Transverse colon (tissue), 4 donors: ENCODE measurements around the gene CYGB. TPM values are rescaled to one million over a fixed set of nuclear protein-coding genes. Genes with fewer than 3 reads are reported as not detected.
"Not testable (repeated sequence)": the region's sequence is repeated elsewhere in the genome, so short reads cannot be mapped to it uniquely, and the experiment has no call there.

ENCODE experiments used
- DNase-seq: peaks from one replicate; pipeline ENCODE4 v3.0.0-alpha.2; 2019
- H3K27ac ChIP-seq, 4 donors: fragments of 200-600 bp; sonication (generic); 2 replicates each; pipeline ENCODE4 v1.5.1; 2016 to 2018; ENCODE audit warnings: inconsistent platforms in 4 of 4
- H3K27me3 ChIP-seq: fragments of 200-600 bp; sonication (generic); 2 replicates; pipeline ENCODE4 v1.5.1; 2017; ENCODE audit warnings: inconsistent platforms
- H3K36me3 ChIP-seq, 4 donors: fragments of 200-600 bp; sonication (generic); 2 replicates each; pipeline ENCODE4 v1.5.1; 2017 to 2019; ENCODE audit warnings: inconsistent platforms in 4 of 4
- H3K4me1 ChIP-seq, 4 donors: fragments of 200-600 bp; sonication (generic); 2 replicates each; pipeline ENCODE4 v1.5.1; 2017 to 2020; ENCODE audit warnings: inconsistent platforms in 4 of 4
- H3K4me3 ChIP-seq, 4 donors: fragments of 200-600 bp; sonication (generic); 1 replicate in 1 of 4; 2 replicates in 3 of 4; pipeline versions ENCODE4 v1.5.1 to v1.6.1; 2017 to 2019; ENCODE audit warnings: inconsistent platforms in 4 of 4
- H3K9me3 ChIP-seq, 2 donors: fragments of 200-600 bp; sonication (generic); 2 replicates each; pipeline ENCODE4 v1.5.1; 2017 to 2019; ENCODE audit warnings: inconsistent platforms in 2 of 2
- EP300 ChIP-seq: sonication (generic); formaldehyde crosslinking; IDR thresholded peaks from one replicate; pipeline ENCODE4 v1.6.1; 2017; ENCODE audit warnings: antibody characterized with exemption, low read depth
- POLR2A ChIP-seq: fragments of 450-650 bp; IDR thresholded peaks from one replicate; pipeline ENCODE4 v1.6.1; 2016; ENCODE audit warnings: antibody characterized with exemption, mild to moderate bottlenecking, moderate library complexity
- POLR2AphosphoS5 ChIP-seq, 3 donors: sonication (generic); formaldehyde crosslinking; IDR thresholded peaks; one replicate each; pipeline ENCODE4 v1.6.1; 2016; ENCODE audit warnings: antibody characterized with exemption in 3 of 3
- WGBS, 2 donors: methylation state at CpG; one replicate each; pipeline ENCODE4 v1.1.5; 2018; ENCODE audit warnings: low coverage in 1 of 2; 5-methylcytosine and 5-hydroxymethylcytosine counted together
- in situ Hi-C, 4 donors: fragments of 200-750 bp; cut with MboI; loops; one replicate each; pipeline versions ENCODE4 v1.15.0 to v1.15.1; 2017; ENCODE audit warnings: low sequenced_read_pairs in 3 of 4, low pct_ligation_motif_present in 1 of 4, low pct_unique_long_range_greater_than_20kb in 1 of 4
- intact Hi-C: fragments of 100-400 bp; cut with DNase I; formaldehyde crosslinking; loops from one replicate; pipeline ENCODE4 v1.15.1; 2023; ENCODE audit warnings: low total_unique reads
- total RNA-seq, 4 donors: library from RNA; depleted of rRNA; stranded (reverse); fragments of >200 nt; gene quantifications; one replicate each; pipeline ENCODE4 v1.1.0, GENCODE V29; 2016
- TF ChIP-seq, protein P1 (sequence below), 5 experiments: fragments of 200-600 bp in 3 of 5; fragments of 450-650 bp in 2 of 5; sonication (generic) in 3 of 5; IDR thresholded peaks; 1 replicate in 2 of 5; 2 replicates in 3 of 5; pipeline ENCODE4 v1.5.1; 2016 to 2017; ENCODE audit warnings: antibody characterized with exemption in 5 of 5, inconsistent platforms in 3 of 5, mild to moderate bottlenecking in 2 of 5, moderate library complexity in 1 of 5

Gene CYGB
- total RNA-seq, 4 donors from 2014 or later: 7.5 to 20.1 (median 11.3) TPM

DNA sequence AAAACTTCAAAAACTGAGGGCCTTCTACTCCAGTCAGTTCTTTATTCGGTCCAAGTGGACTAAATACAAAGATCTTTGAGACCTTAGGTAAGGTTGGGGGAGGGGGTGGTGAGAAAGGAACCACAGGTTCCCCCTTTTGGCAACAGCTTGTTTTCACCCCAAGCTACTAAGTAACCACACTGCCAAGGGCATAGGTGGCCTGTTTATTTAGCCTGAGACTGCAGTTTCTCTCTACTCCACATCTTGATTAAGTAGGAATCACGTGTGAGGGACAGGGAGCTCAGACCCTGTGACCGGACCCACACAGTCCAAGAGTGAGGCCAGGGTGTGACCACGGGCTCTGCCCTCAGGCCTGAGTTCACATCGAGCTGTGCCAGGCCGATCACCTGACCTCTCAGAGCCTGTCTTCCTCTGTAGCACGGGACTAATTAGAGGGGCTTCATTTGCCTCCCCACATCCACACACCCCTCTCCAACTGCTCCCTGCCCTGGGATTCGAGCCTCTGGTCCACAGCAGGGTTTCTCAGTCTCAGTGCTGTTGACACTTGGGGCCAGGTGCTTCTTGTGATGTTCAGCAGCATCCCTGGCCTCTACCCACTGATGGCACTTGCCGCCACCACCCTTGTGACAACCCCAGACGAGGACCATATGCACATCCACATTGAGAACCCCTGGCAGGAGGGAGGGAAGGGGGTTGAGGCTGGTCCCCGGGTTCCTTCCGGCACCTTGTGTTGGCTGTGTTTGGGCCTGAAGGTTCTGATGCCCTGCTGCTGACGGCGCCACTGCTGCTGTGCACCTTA, 30.3 kb upstream of the CYGB start:
- Histone ChIP-seq H3K27me3 (no peaks in the 10 kb centered on the region), H3K36me3 (no peaks in the 10 kb centered on the region), H3K27ac (no peak overlapping the region), H3K4me3 (no peak overlapping the region), H3K4me1 (peaks cover 0 to 4% (median under 1%) of the 10 kb centered on the region in 4 donors), H3K9me3 (no peaks in the 10 kb centered on the region)
- TF ChIP-seq EP300 (no peak), POLR2AphosphoS5 (IDR thresholded peaks at IDR 0.05) (no peak), POLR2A (no peak)
- TF ChIP-seq, protein P1, sequence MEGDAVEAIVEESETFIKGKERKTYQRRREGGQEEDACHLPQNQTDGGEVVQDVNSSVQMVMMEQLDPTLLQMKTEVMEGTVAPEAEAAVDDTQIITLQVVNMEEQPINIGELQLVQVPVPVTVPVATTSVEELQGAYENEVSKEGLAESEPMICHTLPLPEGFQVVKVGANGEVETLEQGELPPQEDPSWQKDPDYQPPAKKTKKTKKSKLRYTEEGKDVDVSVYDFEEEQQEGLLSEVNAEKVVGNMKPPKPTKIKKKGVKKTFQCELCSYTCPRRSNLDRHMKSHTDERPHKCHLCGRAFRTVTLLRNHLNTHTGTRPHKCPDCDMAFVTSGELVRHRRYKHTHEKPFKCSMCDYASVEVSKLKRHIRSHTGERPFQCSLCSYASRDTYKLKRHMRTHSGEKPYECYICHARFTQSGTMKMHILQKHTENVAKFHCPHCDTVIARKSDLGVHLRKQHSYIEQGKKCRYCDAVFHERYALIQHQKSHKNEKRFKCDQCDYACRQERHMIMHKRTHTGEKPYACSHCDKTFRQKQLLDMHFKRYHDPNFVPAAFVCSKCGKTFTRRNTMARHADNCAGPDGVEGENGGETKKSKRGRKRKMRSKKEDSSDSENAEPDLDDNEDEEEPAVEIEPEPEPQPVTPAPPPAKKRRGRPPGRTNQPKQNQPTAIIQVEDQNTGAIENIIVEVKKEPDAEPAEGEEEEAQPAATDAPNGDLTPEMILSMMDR (IDR thresholded peaks at IDR 0.05): no peak
- no peak for DNase-seq
- intact Hi-C loops: no loop called here
- WGBS, 2 donors: 75% methylated on average over 14 of the region's 14 CpGs; no CpG with 5 or more reads in 1 of the 2 donors
- in situ Hi-C loops: no loop called here

DNA sequence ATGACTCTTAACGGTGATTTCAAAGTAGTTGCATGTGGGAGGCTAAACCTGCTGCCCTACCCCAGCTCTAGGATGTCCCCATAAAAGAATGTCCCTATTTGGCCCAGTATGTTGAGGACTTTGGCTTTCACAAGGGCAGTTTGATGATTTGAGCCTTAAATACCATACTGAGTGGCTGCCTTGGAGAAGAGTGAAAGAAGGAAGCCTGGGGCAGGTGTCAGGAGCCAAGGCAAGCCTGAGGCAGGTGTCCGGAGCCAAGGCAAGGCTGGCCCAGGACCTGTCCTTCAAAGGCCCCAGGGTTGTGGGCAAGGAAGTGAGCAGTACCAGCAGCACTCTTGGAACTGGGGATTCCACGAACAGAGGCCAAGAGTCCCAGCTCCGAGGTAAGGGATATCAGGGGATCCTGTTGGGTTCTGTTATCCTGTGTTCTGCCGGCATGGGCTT, 29.5 kb upstream of the CYGB start:
- 80 to 93% methylated on average over 3 to 5 of the region's 5 CpGs for WGBS, 2 donors
- intact Hi-C loops: no loop called here
- DNase-seq: no peak
- Histone ChIP-seq H3K27ac (no peak overlapping the region), H3K36me3 (no peaks in the 10 kb centered on the region), H3K4me3 (no peak overlapping the region), H3K9me3 (no peaks in the 10 kb centered on the region), H3K27me3 (no peaks in the 10 kb centered on the region), H3K4me1 (peaks cover 0 to 6% (median 3%) of the 10 kb centered on the region in 4 donors)
- in situ Hi-C loops: no loop called here
- TF ChIP-seq EP300: no peak
- TF ChIP-seq POLR2A: no peak

DNA sequence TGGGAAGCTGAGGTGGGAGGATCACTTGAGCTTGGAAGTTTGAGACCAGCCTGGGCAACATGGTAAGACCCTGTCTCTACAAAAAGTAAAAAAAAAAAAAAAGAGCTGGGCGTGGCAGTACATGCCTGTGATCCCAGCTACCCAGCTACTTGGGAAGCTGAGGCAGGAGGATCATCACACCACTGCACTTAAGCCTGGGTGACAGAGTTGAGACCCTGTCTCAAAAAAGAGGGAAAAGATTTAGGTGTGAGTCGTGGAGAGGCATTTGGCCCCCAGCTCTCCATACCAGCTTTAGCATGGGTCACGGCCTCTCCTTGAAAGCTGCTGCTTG, 29.1 kb upstream of the CYGB start:
- intact Hi-C loops: no loop called here
- Histone ChIP-seq H3K27me3 (no peaks in the 10 kb centered on the region), H3K27ac (no peak overlapping the region), H3K9me3 (no peaks in the 10 kb centered on the region), H3K4me1 (peaks cover 4 to 10% (median 5%) of the 10 kb centered on the region in 4 donors), H3K4me3 (no peak overlapping the region), H3K36me3 (no peaks in the 10 kb centered on the region)
- in situ Hi-C loops: no loop called here
- WGBS, 2 donors: 86 to 90% methylated on average over 1 to 3 of the region's 3 CpGs
- no peak for DNase-seq
- TF ChIP-seq POLR2AphosphoS5 (IDR thresholded peaks at IDR 0.05) (no peak), EP300 (no peak)
- TF ChIP-seq, protein P1 (IDR thresholded peaks at IDR 0.05): no peak

DNA sequence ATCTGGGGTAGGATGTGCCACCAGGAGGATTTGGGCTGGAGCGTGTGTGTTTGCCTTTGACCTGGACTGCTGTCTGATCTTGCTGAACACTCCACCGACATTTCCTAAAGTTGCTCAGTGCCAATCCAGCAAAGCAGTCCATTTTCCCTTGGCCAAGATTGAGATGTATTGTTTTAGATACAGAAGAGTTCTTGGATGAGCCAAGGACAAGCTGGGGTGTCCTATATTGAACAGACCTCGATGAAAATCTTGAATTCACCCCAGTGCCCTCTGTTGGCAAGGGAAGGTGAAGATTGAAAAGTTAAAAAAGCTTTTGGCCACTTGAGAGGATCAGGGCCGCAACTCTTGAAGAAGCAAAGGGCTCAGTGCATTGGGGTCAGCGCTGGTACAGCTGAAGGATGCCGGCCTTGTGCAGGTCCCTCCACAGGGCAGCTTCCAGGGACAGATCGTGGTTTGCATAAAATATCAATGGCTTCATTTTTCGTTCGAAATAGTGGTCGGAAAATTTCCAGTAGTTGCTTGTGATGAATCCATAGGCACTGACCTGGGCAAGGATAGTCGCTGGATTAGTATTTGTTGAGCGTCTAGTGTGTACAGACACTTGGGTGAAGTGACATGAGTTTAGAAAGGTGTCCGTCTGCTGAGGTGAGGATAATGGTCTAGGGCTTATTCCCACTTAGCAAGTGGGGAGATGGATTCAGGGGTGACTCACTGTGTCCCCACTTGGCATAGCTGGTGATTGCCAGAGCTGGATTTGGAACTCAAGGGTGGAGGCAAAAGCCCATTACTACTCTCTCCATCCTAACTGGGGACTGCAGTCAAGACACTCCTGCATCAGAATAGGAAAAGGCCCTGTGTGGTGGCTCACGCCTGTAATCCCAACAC, 28.5 kb upstream of the CYGB start:
- 85 to 92% methylated on average over 9 to 14 of the region's 14 CpGs for WGBS, 2 donors

DNA sequence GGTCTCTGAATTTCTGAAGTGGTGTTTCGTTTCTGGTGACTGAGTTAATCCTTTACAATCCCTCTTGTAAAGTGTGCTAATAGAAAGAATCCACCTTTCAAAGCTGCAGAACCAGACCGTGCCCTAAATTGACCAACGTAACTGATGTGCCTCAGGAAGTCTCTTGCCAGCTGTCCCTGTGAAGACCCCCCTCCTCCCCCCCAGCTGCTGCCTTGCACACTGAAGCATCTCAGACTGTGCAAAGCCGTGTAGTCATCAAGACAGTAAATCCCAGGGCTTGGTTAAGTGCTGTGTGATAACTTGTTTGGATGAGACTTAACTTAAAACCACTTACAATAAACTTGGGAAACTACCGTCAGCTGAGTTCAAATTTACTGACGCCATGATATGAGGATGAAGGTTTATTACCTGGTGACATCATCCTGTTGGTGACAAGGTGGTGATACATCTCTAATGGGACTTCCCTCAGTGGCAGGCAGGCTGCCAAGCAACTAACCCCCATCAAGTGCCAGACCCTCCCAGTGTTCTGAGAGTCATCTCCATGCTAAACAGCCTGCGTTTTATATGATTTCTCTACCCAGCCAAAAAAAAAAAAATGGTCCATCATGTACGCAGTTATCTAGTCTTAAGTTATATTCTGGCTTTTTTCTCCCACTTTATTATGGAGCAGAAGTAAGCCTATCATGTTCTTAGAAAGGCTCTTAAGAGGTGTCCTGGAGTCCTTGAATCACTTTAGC, 27.6 kb upstream of the CYGB start:
- intact Hi-C loops, H3K27me3 ChIP-seq, H3K27ac ChIP-seq, H3K36me3 ChIP-seq, H3K9me3 ChIP-seq, in situ Hi-C loops, DNase-seq, H3K4me3 ChIP-seq: not testable (repeated sequence)
- 72 to 86% methylated on average over 2 to 8 of the region's 8 CpGs for WGBS, 2 donors
- peaks cover 4 to 25% (median 15%) of the 10 kb centered on the region in 4 donors for H3K4me1 ChIP-seq

More for the DNA sequence above, 28.5 kb upstream of the CYGB start:
- Histone ChIP-seq H3K27ac (no peak overlapping the region), H3K9me3 (no peaks in the 10 kb centered on the region), H3K4me1 (peaks cover 4 to 17% (median 10%) of the 10 kb centered on the region in 4 donors), H3K27me3 (no peaks in the 10 kb centered on the region), H3K4me3 (no peak overlapping the region), H3K36me3 (no peaks in the 10 kb centered on the region)
- intact Hi-C loops (no loop called here), in situ Hi-C loops (no loop called here)
- no peak for TF ChIP-seq POLR2AphosphoS5 (IDR thresholded peaks at IDR 0.05)
- no peak for TF ChIP-seq POLR2A
- no peak for TF ChIP-seq EP300
- TF ChIP-seq, protein P1 (IDR thresholded peaks at IDR 0.05): no peak
- no peak for DNase-seq

DNA sequence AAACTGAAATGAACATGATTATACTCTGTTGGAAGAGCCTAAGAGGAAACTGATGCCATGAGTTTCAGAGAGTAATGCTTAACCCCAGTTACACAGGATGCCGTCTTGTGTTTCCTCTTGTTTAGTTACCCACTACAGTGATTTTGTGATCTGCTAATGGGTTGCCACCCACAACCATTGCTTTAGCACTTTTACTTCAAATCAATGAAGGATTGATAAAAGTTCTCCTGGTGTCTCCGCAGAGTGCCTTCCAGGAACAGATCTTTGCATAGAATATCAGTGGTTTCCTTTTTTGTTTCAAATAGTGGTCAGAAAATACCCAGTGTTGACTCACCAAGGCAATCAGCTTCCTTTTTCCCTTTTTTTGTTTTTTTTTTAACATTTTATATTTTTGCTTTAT, 25.9 kb upstream of the CYGB start:
- 65 to 88% methylated on average over 2 of the region's 2 CpGs for WGBS, 2 donors
- H3K27me3 ChIP-seq, intact Hi-C loops, DNase-seq, H3K4me3 ChIP-seq, in situ Hi-C loops, H3K9me3 ChIP-seq, H3K36me3 ChIP-seq: not testable (repeated sequence)
- peak overlapping the region in 1 of 4 donors; percentile 34 for H3K27ac ChIP-seq
- H3K4me1 ChIP-seq: peaks cover 10 to 43% (median 31%) of the 10 kb centered on the region in 4 donors
